ENCODE data around the gene RAD52.
"Not testable (repeated sequence)": the region's sequence is repeated elsewhere in the genome, so short reads cannot be mapped to it uniquely, and the experiment has no call there.

RAD52 gene

DNA sequence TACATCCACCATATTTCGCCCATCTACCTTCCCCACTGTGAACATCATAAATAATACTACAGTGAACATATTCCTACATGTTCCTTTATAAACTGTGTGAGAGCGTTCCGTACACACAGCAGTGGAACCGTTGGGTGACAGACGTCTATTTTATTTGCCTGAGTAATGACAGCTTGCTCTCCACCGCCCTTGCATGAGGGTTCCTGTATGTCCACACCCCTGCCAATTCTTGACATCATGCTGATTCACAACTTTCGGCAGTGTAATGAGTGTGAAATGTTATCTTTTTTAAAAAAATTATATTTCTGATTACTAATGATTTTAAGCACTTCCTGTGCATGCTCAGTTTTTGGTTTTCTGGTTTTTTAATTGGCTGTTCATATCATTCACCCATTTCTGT lies 4.3 kb upstream of the RAD52 start:
- Histone ChIP-seq H3K9ac (ENCODE audit: low read length) (no peak overlapping the region), H3K27ac (ENCODE audit: low read depth, low read length) (no peak overlapping the region), H3K36me3 (ENCODE audit: control insufficient read depth, insufficient read depth, low read length) (no peaks in the 10 kb centered on the region), H3K27me3 (ENCODE audit: control insufficient read depth, insufficient read depth, low read length) (no peaks in the 10 kb centered on the region), H3K4me1 (ENCODE audit: control insufficient read depth, insufficient read depth, low read length) (no peaks in the 10 kb centered on the region), H3K4me3 (ENCODE audit: low read length) (no peak overlapping the region)

DNA sequence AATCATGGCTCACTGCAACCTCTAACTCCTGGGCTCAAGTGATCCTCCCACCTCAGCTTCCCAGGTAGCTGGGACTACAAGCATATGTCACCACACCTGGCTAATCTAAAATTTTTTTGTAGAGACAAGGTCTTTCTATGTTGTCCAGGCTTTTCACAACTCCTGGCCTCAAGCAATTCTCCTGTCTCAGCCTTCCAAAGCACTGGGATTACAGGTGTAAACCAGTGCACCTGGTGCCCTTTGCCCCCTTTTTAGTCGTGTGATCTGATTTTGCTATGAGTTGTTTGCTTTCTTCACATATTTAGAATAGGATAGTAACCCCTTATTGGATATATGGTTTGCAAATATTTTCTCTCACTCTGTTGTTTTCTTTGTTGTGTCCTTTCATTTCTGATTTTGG lies 1.7 kb upstream of the RAD52 start:
- Histone ChIP-seq H3K27me3 (ENCODE audit: control insufficient read depth, insufficient read depth, low read length) (no peaks in the 10 kb centered on the region), H3K27ac (ENCODE audit: low read depth, low read length) (no peak overlapping the region), H3K4me1 (ENCODE audit: control insufficient read depth, insufficient read depth, low read length) (no peaks in the 10 kb centered on the region), H3K4me3 (ENCODE audit: low read length) (no peak overlapping the region), H3K9ac (ENCODE audit: low read length) (no peak overlapping the region), H3K36me3 (ENCODE audit: control insufficient read depth, insufficient read depth, low read length) (no peaks in the 10 kb centered on the region)

DNA sequence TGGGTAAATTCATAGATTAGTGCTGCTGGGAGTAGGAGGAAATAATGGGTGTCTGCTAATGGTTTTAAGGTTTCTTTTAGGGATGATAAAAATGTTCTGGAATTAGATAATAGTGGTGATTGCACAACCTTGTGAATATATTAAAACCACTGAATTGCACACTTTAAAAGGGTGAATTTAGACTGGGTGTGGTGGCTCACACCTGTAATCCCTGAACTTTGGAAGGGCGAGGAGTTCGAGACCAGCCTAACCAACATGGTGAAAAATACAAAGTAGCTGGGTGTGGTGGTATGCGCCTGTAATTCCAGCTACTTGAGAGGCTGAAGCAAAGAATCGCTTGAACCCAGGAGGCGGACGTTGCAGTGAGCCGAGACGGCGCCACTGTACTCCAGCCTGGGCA lies 1.3 kb downstream of the RAD52 start:
- Histone ChIP-seq H3K36me3 (ENCODE audit: control insufficient read depth, insufficient read depth, low read length) (no peaks in the 10 kb centered on the region), H3K27ac (ENCODE audit: low read depth, low read length) (no peak overlapping the region), H3K27me3 (ENCODE audit: control insufficient read depth, insufficient read depth, low read length) (no peaks in the 10 kb centered on the region), H3K4me1 (ENCODE audit: control insufficient read depth, insufficient read depth, low read length) (no peaks in the 10 kb centered on the region), H3K4me3 (ENCODE audit: low read length) (peak overlapping the region; percentile 92), H3K9ac (ENCODE audit: low read length) (no peak overlapping the region)

DNA sequence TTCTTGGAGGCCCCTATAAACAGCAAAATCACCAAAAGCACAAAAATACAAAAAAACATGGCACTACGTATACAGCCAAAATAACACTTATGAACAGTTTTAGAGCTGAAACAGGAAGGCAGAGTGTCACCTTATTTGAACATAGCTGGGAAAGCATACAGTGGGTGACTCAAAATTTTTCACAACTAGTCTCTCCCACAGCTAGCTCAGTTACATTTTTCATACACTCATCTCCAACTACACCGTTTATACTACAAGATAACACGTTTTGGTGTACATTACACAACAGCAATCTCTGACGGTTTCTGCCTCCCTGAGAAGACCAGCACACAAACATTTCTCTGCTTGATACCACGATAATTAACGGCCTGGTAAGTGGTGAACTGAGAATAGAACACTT lies 2.9 kb downstream of the RAD52 start:
- H3K4me3 ChIP-seq (ENCODE audit: low read length), result no peak overlapping the region
- no peak overlapping the region for H3K9ac ChIP-seq (ENCODE audit: low read length)
- no peak overlapping the region for H3K27ac ChIP-seq (ENCODE audit: low read depth, low read length)
- H3K4me1 ChIP-seq (ENCODE audit: control insufficient read depth, insufficient read depth, low read length), result no peaks in the 10 kb centered on the region
- H3K27me3 ChIP-seq (ENCODE audit: control insufficient read depth, insufficient read depth, low read length), result no peaks in the 10 kb centered on the region
- no peaks in the 10 kb centered on the region for H3K36me3 ChIP-seq (ENCODE audit: control insufficient read depth, insufficient read depth, low read length)

DNA sequence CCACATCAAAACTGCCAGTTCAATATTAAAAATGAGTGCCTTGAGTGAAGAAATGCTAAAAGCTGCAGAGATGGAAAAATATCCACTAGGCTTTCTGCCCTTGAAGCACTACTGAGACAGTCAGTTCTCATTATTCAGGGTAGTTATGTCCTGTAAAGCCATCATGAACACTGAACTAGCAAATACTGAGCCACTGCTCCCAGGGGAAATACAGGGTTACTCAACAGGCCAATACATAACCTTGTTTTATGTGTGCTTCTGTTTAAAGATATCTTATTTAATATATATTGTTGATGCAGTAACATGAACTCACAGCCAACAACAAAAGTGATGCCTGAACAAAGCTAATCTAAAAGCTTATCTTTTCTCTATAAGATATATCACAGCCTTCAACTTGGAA lies 3.3 kb downstream of the RAD52 start:
- H3K4me3 ChIP-seq (ENCODE audit: low read length), result no peak overlapping the region
- no peaks in the 10 kb centered on the region for H3K4me1 ChIP-seq (ENCODE audit: control insufficient read depth, insufficient read depth, low read length)
- H3K27me3 ChIP-seq (ENCODE audit: control insufficient read depth, insufficient read depth, low read length), result no peaks in the 10 kb centered on the region
- no peaks in the 10 kb centered on the region for H3K36me3 ChIP-seq (ENCODE audit: control insufficient read depth, insufficient read depth, low read length)
- no peak overlapping the region for H3K9ac ChIP-seq (ENCODE audit: low read length)
- no peak overlapping the region for H3K27ac ChIP-seq (ENCODE audit: low read depth, low read length)

DNA sequence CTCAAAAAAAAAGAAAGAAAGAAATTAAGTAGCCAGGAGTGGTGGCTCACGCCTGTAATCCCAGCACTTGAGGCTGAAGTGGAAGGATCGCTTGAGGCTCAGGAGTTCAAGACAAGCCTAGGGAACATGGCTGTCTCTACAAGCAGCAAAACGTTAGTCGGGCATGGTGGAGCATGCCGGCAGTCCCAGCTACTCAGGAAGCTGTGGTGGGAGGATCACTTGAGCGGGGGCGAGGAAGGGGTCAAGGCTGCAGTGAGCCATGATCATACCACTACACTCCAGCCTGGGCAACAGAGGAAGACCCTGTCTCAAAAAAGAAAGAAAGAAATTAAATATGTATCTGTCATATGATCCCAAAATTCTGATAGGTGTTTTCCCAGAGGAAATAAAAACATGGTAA lies 5.3 kb downstream of the RAD52 start:
- H3K27me3 ChIP-seq (ENCODE audit: control insufficient read depth, insufficient read depth, low read length), result no peaks in the 10 kb centered on the region
- H3K9ac ChIP-seq (ENCODE audit: low read length), result no peak overlapping the region
- no peak overlapping the region for H3K4me3 ChIP-seq (ENCODE audit: low read length)
- H3K36me3 ChIP-seq (ENCODE audit: control insufficient read depth, insufficient read depth, low read length), result no peaks in the 10 kb centered on the region
- H3K27ac ChIP-seq (ENCODE audit: low read depth, low read length), result no peak overlapping the region
- H3K4me1 ChIP-seq (ENCODE audit: control insufficient read depth, insufficient read depth, low read length), result no peaks in the 10 kb centered on the region

DNA sequence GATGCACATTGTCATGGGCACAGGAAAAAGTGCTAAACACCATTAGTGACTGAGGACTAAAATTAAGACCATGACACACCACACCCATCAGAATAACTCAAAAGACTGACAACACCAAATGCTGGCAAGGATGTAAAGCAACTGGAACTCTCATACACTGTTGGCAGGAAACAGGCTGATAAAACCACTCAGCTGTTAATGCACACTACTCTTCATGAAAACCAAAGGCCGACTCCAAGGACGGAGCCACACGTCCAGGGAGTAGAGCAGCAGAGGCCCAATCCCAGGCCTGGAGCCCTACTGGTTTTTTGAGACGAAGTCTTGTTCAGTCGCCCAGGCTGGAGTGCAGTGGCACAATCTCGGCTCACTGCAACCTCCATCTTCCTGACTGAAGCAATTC lies 6.4 kb downstream of the RAD52 start:
- H3K27ac ChIP-seq (ENCODE audit: low read depth, low read length), result no peak overlapping the region
- H3K4me3 ChIP-seq (ENCODE audit: low read length), result no peak overlapping the region
- H3K36me3 ChIP-seq (ENCODE audit: control insufficient read depth, insufficient read depth, low read length), result no peaks in the 10 kb centered on the region
- no peaks in the 10 kb centered on the region for H3K4me1 ChIP-seq (ENCODE audit: control insufficient read depth, insufficient read depth, low read length)
- no peaks in the 10 kb centered on the region for H3K27me3 ChIP-seq (ENCODE audit: control insufficient read depth, insufficient read depth, low read length)
- no peak overlapping the region for H3K9ac ChIP-seq (ENCODE audit: low read length)

DNA sequence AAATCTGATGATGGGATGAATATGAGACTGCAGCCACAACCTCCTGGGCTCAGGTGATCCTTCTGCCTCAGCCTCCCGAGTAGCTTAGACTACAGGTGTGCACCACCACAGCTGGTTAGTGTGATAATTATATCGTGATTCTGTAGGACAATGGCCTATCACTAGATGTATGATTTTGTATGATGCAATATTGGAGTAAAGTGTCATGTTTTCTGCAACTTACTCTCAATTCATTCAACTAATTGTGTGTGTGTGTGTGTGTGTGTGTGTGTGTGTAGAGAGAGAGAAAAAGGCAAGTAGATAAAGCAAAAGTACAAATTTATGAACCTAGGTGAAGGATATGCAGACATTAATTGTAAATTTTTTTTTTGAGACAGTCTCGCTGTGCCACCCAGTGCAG lies 10.7 kb downstream of the RAD52 start:
- Histone ChIP-seq H3K27me3 (ENCODE audit: control insufficient read depth, insufficient read depth, low read length) (no peaks in the 10 kb centered on the region), H3K4me1 (ENCODE audit: control insufficient read depth, insufficient read depth, low read length) (no peaks in the 10 kb centered on the region), H3K27ac (ENCODE audit: low read depth, low read length) (no peak overlapping the region), H3K36me3 (ENCODE audit: control insufficient read depth, insufficient read depth, low read length) (no peaks in the 10 kb centered on the region), H3K9ac (ENCODE audit: low read length) (no peak overlapping the region), H3K4me3 (ENCODE audit: low read length) (no peak overlapping the region)

DNA sequence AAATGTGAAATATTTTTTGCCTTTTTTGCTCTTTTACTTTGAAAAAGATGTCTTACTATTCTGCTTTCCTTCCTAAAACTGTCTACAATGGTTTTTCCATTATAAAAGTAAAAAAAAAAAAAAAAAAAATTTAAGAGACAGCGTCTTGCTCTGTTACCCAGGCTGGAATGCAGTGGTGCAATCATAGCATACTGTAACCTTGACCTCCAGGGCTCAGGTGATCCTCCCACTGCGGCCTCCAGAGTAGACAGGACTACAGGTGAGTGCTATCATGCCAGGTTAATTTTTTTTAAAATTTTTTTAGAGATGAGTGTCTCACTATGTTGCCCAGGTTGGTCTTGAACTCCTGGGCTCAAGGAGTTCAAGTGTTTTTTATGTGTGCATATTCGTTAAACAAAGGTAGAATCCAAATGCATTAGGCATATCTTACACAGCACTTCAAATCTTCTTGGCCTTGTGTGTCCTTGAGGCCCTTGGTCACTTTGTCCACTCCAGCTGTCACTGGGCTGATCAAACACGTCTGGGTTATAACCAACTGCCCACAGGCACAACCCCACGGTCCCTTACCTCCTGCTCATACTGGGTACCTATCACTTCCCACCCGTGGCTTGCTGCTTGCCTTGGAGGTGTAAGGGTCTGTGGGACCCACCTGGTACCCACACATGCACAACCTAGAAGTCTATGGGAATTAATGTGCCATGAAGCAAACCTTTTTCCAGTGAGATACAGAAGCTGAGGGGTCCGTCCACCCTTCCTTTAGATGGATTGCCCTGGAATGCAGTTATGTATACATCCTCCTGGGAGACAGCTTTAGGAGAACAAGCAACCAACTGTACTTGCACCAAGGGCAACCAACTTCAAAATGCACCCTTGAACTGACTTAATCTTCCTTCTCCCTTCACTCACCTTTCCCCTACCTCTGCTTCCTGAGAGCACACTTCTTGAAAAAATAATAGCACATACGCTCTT lies 12.8 kb downstream of the RAD52 start:
- Histone ChIP-seq H3K27me3 (ENCODE audit: control insufficient read depth, insufficient read depth, low read length) (no peaks in the 10 kb centered on the region), H3K4me3 (ENCODE audit: low read length) (no peak overlapping the region), H3K36me3 (ENCODE audit: control insufficient read depth, insufficient read depth, low read length) (peaks cover 1% of the 10 kb centered on the region)

DNA sequence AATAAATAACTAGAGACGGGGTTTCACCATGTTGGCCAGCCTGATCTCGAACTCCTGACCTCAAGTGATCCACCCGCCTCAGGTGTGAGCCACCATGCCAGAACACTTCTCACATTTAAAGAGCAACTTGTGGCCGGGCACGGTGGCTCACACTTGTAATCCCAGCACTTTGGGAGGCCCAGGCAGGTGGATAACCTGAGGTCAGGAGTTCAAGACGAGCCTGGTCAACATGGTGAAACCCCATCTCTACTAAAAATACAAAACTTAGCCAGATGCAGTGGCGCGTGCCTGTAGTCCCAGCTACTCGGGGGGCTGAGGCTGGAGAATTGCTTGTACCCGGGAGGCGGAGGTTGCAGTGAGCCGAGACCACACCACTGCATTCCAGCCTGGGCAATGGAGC lies 13.6 kb downstream of the RAD52 start:
- not testable (repeated sequence) for H3K4me3 ChIP-seq (ENCODE audit: low read length); H3K4me1 ChIP-seq (ENCODE audit: control insufficient read depth, insufficient read depth, low read length); H3K27ac ChIP-seq (ENCODE audit: low read depth, low read length); H3K36me3 ChIP-seq (ENCODE audit: control insufficient read depth, insufficient read depth, low read length); H3K9ac ChIP-seq (ENCODE audit: low read length); H3K27me3 ChIP-seq (ENCODE audit: control insufficient read depth, insufficient read depth, low read length)

More for the DNA sequence above, 12.8 kb downstream of the RAD52 start:
- Histone ChIP-seq H3K9ac (ENCODE audit: low read length) (no peak overlapping the region), H3K27ac (ENCODE audit: low read depth, low read length) (no peak overlapping the region), H3K4me1 (ENCODE audit: control insufficient read depth, insufficient read depth, low read length) (no peaks in the 10 kb centered on the region)

DNA sequence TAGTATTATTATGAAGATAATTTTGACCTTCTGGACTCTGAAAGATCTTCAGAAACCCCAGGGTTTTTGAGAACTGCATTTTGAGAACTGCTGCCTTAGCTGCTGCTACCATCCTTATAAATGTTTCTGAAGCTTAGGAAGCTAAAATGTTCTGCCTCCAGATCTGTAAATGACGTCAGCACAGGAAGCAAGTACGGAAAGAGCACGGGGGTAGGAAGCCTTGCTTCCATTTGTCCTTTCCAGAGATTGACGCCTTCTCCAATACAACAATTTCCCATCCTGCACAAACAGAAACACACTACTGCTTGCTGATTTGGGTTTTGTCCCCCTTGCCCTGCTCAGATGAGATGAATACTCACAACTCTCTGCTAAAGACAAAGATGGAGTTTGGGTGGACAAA lies 17.9 kb downstream of the RAD52 start:
- no peaks in the 10 kb centered on the region for H3K27me3 ChIP-seq (ENCODE audit: control insufficient read depth, insufficient read depth, low read length)
- H3K27ac ChIP-seq (ENCODE audit: low read depth, low read length), result no peak overlapping the region
- no peak overlapping the region for H3K9ac ChIP-seq (ENCODE audit: low read length)
- H3K4me1 ChIP-seq (ENCODE audit: control insufficient read depth, insufficient read depth, low read length), result no peaks in the 10 kb centered on the region
- peaks cover 8% of the 10 kb centered on the region for H3K36me3 ChIP-seq (ENCODE audit: control insufficient read depth, insufficient read depth, low read length)
- H3K4me3 ChIP-seq (ENCODE audit: low read length), result no peak overlapping the region

DNA sequence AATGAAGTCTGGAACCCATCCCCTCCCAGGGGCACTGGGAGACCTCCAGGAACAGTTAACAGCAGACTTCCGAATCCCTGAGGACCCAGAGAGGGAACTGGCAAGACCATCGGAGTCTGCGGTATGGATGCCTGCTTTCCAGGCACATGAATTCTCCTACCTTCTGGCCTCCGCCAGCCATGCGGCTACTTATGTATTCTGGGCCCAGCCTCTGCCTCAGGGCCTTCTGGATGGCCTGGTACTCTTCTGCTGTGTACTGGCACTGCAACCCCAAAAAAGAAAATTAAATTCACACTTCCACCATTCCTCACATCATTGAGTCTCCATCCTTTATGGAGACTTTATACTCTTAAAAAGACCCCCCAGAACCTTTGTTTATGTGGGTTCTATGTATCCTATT lies 18.4 kb downstream of the RAD52 start:
- no peak overlapping the region for H3K4me3 ChIP-seq (ENCODE audit: low read length)
- H3K27me3 ChIP-seq (ENCODE audit: control insufficient read depth, insufficient read depth, low read length), result no peaks in the 10 kb centered on the region
- H3K27ac ChIP-seq (ENCODE audit: low read depth, low read length), result no peak overlapping the region
- no peaks in the 10 kb centered on the region for H3K4me1 ChIP-seq (ENCODE audit: control insufficient read depth, insufficient read depth, low read length)
- H3K9ac ChIP-seq (ENCODE audit: low read length), result no peak overlapping the region
- H3K36me3 ChIP-seq (ENCODE audit: control insufficient read depth, insufficient read depth, low read length), result peaks cover 8% of the 10 kb centered on the region

DNA sequence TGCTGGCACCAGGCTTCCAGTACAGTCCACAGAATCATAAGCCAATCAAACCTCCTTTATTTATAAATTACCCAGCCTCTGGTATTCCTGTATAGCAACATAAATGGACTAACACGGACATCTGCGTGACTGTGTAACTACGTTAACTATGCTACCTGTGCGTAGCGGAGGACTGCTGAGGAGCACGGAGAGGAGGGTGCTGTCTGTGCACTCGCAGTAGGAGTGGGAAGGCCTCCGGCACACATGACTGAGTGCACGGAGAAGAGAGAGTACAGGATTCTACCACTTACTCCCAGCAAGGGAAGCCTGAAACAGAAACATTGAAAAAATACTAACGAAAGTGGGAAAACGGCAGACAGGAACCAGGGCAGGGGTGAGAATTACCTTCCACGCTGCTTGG lies 22.9 kb downstream of the RAD52 start:
- Histone ChIP-seq H3K4me1 (ENCODE audit: control insufficient read depth, insufficient read depth, low read length) (no peaks in the 10 kb centered on the region), H3K27ac (ENCODE audit: low read depth, low read length) (no peak overlapping the region), H3K27me3 (ENCODE audit: control insufficient read depth, insufficient read depth, low read length) (no peaks in the 10 kb centered on the region), H3K36me3 (ENCODE audit: control insufficient read depth, insufficient read depth, low read length) (peaks cover 10% of the 10 kb centered on the region), H3K4me3 (ENCODE audit: low read length) (no peak overlapping the region), H3K9ac (ENCODE audit: low read length) (no peak overlapping the region)

Data from rectal smooth muscle tissue (tissue), 1 donor.